Fibroblast of peridontal ligament (primary cell): ENCODE data around the gene DLGAP1.
"Not testable (repeated sequence)": the region's sequence is repeated elsewhere in the genome, so short reads cannot be mapped to it uniquely, and the experiment has no call there.

Experiments
- DNase-seq: peaks from one replicate; pipeline ENCODE4 v3.0.0-alpha.2; 2010; ENCODE audit errors: extremely low read depth

The DLGAP1 gene

DNA sequence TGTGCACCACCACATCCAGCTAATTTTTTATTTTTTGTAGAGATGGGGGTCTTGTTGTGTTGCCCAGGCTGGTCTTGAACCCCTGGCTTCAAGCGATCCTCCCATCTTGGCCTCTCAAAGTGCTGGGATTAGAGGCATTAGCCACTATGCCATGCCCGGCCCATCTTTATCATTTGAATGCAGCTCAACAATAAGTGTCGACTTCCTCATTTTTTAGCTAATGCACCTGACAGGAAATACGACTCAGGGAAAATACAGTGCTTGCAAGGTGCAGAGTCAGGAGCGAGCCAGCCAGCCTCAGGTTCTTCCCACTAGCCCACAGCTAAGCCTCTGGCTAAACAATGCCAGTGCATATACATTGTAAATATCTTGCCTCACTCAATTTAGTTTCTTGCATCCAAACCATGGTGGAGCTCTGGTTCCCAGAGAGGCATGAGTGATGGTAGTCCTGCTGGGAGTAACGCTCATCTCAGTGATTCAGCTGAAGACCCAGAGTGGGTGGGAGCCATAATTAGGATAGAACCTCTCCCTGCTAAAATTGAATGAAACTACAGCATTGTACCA, 870.1 kb downstream of the DLGAP1 start:
- no peak for DNase-seq

DNA sequence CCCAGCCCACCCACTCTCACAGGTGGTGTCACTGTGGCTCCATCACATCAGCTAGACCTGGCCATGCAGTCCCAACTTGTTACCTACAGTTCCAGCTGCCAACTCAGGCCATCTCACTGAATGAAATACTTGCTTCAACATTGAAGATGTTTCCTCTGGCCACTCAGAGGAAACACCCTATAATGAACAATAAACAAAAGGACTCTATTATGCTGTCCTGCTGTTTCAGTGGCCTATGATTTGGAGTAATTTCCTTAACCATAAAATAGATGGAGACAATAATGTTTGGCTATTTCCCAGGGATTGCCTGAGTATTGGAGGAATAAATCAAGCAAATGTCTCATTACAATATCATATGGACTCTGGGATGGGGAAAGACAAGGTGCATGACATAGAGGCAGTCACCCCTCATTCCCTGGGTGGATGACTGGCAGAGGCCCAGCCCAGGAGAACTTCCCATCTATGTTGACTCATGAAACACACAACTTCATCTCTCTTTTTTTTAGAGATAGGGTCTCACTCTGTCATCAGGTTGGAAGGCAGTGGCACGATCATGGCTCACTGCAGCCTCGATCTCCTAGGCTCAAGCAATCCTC, 870.7 kb downstream of the DLGAP1 start:
- no peak for DNase-seq

DNA sequence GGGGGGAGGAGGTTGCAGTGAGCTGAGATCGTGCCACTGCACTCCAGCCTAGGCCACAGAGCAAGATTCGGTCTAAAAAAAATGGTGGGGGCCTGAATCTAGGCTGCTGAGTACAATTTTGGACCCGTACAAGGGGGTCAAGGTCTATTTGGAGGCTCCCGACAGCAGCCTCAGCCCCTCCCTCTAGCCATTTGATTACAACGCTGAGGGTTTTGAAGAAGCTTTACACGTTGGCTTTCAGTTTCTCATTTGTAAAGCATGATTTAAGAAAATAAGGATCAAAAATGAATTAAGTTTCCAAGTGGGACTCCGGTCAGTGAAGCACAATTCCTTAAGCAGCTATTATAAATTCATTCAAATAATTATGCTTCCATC, 871.2 kb downstream of the DLGAP1 start:
- DNase-seq, result no peak

DNA sequence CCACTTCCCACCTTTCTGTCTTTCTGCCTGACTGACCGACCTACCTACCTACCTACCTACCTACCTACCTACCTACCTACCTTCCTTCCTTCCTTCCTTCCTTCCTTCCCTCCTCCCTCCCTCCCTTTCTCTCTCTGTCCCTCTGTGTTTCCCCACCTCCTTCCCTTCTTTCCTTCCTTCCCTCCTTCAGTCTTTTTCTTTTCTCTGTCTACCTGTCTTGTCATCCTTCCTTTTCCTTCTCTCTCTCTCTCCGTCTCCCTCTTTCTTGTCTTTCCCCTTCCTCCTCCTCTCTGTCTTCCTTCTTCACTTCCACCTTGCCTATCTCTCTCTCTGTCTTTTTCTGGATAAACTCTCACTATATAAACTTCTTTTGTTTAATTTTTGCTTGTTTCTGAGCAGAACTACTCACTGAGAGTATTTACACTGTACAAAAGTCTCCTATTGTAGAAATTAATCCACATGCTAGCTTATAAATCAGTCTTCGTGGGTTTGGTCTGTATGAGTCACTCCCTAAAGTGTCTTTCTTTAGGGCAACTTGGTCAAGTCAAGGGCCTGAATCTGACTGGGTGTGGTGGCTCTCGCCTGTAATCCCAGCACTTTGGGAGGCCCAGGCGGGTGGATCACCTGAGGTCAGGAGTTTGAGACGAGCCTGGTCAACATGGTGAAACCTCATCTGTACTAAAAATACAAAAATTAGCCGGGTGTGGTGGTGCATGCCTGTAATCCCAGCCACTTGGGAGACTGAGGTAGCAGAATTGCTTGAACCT, 871.8 kb downstream of the DLGAP1 start:
- peak; percentile 26 for DNase-seq

DNA sequence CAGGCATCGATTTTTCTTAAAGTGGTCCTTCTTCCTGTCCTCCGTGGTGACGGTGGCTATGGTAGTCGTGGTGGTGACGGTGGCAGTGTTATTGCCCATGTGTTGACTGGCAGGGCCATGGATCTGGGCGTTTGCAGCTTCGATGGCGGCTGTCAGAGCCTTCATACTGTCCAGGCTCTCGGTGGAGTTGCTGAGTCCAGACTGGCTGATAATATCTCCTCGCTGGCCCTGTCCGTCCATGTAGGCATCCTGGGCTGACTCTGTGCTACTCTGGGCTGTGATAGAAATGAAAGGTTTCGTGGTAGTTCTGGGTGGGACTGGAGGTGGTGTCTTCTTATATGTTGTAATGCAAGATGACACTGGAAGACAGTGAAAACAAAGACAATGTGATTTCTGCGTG, 873.2 kb downstream of the DLGAP1 start:
- no peak for DNase-seq

DNA sequence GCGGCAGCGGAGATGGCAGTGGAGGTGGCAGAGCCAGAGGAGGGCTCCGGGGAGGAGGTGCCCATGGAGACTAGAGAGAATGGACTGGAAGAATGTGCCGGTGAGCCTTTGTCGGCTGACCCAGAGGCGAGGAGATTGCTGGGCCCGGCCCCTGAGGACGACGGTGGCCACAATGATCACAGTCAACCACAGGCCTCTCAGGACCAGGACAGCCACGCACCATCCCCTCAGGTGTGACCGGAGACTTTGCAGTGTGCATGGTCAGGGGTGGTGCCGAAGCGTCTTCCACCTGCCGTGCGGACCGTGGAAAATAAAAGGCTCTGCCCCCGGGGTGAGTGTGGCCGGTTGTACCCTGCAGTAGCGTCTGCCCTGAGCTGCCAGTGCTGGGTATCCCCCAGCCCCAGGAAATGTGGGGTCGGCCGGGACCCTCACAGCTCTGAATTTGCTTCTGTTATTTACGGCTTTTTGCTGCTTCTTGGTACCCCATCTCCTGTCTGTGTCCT, 874.5 kb downstream of the DLGAP1 start:
- DNase-seq, result not testable (repeated sequence)

DNA sequence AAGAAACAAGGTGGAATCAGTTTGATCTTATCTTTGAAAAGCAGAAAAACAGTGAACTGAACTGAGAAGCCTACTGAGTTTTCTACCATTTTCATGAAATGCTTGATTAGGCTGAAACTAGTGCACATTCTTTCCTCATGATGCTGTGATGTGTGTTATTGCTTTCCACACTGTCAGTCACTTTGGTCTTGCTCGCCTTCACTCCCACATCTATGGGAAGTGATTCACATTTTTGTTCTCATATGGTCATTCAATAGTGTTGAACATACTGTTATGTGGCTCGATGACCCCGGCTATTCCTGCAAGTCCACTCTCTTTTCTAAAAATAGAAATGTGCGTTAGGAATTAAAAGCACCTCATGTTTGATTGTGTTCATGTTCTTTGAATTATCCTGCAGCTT, 875.4 kb downstream of the DLGAP1 start:
- peak; percentile 72 for DNase-seq

DNA sequence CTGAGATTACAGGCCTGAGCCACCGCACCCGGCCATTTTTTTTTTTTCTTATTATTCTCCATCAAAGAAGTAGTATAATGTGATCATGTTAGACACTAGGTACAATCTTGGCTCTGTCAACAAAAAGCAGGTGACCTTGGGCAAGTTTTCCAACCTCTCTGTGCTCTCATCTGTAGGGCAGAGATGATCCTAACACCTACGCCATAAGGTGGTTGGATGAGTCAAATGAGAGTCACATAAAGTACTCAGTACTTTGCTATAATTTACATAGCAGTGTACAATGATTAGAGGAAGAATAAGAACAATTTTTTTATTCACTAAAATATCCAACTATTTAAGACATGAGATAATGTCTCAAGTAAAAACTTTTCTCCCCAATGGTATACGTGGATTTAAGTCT, 876.5 kb downstream of the DLGAP1 start:
- DNase-seq, result no peak

DNA sequence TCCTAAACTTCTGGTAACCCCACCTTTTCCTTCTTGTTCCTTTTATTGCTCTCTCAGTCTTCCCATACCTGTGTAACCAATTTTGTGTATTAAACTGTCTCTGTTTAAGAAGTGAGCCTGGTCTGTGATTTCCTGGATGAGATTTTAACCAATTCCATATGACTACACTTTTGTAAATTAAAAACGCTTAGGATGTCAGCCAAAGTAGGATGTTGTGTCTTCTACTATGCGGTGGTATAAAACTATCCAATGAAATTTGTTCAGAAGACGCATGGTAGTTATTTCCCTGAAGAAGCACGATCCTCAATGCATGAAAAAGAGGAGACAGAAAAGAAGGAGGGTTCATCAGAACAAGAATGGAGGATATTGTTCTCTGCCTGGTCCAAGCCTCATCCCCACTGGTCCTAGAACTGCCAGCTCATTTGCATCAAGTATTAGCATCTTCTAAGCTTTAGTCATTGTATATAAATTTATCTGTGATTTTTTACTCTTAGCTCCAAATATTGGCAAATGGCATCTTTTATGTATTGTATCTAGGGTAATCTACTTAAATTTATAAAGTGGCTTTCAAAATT, 877.7 kb downstream of the DLGAP1 start:
- DNase-seq, result peak; percentile 17

DNA sequence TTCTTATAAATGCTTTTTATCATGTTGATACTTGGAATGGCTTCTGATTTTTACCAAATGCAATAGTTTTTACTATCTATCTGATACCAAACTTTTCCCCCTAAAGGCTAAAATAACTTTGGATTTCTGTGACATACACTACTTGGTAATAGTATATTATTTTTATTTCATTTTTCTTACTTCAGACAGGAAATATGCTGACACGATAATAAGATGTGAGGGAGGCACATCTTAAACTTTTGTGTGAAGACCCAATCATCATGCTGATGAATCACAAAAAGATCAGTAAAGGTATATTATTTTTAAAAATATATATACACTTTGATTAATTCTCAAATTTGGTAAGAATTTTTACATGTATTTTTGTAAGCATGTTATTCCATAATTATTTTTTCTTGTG, 882.3 kb downstream of the DLGAP1 start:
- DNase-seq, result no peak

DNA sequence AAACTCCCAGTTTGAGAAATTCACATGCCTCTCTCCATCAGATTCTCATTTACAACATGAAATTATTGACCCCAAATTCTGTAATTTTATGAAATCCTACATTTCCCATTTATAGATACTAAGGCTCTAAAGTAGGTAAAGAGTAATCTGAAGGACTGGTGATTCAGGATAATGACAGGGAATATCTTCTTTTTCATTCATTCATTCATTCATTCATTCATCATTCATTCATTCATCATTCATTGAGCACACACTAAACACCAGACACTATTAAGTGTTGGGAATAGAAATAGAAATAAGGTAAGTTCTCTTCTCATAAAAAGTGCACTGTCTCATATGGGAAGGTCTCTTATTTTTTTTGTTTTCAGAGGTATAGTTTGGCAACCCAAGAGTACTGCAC, 888.3 kb downstream of the DLGAP1 start:
- no peak for DNase-seq

DNA sequence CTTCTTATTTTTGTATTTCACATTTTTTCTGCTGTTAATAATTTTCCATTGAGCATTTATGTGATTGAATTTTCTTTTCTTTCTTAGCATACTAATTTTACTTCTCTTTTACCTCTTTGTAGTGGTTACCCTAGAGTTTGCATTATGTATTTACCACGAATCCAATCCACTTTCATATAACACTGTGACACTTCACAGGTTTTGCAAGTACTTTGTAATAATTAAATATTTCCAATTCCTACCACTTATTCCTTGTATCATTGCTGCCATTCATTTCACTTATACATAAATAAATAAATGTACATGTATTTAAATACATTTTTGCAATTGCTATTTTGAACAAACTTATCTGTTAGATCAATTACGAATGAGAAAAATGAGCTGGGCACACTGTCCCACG, 894.4 kb downstream of the DLGAP1 start:
- DNase-seq, result no peak

DNA sequence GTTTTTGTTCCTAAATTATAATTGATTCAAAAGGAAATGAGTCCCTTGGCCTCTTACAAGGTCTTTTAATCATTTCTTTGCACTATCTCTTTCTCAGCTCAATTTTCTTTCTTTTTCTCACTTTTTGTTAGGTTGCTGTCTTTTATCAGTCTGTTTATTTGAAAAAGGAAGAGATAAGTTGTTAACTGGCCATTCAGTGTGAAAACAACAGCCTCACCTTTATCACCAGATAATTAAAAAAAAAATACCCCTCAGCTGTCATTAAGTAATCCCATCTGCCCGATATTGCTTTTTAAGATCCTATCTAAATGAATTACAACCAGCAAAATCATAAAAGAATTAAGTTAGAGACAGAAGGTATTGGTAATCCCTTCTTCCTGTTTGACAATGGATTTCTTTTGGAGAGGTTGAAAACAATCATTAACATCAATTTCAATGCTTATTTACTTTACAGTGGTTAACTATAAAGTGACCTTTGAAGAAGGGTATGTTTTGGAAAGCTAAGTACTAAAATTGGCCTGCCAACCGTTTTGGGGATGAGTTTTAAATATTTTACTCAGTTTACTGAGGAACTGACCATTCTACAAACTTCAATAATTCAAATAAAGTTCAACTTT, 900.2 kb downstream of the DLGAP1 start:
- no peak for DNase-seq

DNA sequence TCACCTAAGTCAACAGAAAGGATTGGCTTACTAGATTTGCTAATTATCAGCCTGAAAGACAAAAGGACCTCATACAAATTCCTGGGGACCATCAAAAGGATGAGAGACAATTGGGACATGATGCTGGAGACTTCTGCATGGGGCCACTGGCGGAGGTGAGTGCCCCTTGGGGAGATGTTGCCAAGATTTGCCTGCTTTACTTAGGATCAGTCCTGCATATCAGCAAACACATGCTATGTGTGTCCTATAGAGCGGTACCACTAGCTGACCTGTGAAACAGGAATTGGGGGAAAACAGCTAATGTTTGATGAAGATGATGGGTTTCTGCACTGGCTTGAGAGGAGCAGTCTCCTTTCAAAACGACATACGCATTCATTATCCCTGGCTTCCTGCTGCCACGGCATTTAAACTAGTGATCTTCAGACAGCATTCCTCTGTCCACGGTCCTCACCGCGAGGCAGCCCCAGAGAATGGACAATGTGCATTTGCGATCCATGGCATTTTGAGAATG, 901.0 kb downstream of the DLGAP1 start:
- no peak for DNase-seq

DNA sequence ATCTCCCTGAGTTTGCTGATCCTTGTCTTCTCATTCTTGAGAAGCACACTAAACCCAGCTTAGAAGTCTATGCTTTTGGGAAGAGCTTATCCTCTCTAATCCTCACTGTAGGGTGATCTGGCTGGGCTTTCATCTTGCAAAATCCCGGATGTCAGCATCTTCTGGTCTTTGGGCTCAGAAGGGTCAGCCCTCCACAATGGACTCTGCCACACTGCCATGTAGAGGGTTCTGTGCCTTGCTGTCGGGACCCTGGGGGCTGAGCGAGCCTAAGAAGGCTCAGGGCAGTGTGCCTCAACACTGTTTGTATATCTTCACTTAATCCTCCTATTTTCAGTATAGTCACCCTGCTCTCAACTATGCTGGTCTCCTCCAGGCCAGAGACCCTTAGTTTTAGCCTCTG, 902.8 kb downstream of the DLGAP1 start:
- DNase-seq, result no peak

DNA sequence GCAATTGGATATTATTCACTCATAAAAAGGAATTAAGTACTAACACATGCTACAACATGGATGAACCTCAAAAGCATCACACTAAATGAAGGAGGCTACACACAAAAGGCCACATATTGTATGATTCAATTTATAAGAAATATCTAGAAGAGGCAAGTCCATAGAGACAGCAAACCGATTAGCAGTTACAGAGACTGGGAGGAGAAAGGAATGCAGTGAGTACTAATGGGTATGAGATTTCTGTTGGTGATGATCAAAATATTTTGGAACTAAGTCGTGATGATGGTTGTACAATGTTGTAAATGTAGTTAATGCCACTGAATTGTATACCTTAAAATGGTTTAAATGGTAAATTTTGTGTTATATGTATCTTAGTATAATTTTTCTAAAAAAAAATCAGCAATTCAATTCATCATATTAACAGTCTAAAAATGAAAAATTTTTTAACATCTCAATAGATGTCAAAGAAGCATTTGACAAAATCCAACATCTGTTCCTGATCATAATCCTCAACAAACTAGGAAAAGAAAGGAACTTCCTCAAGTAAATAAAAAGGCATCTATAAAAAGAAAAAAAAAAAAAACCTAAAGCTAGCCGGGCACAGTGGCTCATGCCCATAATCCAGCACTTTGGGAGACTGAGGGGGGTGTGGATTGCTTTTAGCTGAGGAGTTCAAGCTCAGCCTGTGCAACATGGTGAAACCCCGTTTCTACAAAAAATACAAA, 907.1 kb downstream of the DLGAP1 start:
- DNase-seq, result peak; percentile 40

DNA sequence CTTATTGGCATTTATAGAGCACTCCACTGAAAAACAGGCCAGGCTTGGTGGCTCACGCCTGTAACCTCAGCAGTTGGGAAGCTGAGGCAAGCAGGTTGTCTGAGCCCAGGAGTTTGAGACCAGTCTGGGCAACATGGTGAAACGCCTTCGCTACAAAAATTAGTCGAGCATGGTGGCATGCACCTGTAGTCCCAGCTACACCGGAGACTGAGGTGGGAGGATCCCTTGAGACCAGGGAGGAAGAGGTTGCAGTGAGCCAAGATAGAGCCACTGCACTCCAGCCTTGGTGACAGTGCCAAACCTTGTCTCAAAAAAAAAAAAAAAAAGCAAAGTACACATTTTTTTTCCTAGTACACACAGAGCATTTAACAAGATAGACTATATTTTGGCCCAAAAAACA, 909.0 kb downstream of the DLGAP1 start:
- no peak for DNase-seq

DNA sequence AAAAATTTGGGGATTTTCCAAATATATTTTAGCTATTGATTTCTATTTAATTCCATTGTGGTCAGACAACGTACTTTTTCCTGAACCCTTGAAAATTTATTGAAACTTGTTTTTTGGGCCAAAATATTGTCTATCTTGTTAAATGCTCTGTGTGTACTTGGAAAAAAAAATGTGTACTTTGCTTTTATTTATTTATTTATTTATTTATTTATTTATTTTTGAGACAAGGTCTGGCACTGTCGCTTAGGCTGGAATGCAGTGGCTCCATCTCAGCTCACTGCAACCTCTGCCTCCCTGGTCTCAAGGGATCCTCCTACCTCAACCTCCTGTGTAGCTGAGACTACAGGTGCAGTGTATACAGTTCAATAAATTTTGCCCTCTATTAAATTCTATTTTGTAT, 910.6 kb downstream of the DLGAP1 start:
- no peak for DNase-seq

DNA sequence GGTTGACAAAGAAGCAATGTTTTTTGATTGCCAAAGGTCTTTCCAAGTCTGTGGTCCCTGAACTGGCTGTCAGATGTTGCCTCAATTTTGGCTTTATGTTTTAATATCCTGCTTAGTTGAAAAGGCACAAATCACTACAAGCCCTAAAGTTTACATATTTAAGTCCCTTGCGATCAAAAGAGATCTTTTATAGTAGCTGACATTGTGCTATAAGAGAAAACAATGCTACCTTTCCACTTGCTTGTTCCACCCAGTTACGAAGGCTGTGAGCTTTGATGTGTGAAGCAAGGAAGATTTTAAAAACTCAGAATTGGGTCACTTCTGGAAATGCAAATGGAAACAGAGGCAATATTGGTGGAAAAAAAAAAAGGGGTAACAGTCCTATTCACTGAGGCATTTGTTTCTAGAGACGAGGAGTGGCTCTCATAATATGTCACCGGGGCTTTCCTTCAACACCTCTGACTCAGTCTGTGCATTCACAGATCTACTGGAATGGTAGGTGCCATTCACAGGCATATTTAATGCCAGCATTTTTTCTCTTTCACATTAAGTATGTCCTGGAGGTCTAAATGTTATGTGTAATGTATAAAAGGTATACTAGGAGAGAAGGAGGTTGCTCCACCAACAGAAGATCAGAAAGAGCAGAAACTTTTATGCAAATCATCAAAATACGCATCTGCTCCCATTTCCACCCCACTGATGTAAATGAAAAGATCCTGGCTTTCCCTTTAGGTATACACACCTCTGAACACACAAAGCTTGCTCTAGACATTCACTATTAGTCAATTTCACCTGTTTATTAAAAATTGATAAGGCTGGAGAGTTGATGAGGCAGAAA, 913.3 kb downstream of the DLGAP1 start:
- no peak for DNase-seq

DNA sequence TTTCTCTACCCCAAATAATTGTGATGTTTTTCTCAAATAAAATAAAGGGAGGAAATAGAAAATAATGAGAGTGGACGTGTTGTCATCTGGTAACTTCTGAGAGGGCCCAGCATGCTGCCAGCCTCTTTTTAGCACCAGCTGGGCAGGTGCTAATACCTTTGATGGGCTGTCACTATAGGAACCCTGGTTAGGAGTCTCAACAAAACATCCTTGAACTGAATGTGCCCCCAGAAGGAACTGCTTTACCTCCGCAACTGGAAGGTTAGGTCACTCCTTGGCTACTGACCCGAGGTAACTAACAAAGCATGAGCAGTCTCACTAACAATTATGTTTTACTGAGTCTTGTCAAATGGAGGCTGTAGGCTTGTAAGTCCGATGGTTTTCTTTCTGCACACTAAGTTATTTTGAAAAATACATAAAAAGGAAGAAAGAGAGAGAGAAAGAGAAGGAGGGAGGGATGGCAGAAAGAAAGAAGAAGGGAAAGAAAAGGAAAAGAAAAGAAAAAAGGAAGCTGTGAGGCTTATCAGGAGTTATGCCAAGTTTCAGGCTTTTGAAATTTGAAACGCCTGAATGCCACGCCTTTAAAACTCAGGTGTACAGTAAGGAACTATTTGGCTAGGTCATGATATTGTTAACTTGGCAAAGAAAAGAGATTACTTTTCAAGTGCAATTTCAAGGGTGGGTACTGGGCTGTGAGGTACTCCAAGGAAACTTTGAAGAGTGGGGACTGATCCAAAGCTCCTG, 914.1 kb downstream of the DLGAP1 start:
- no peak for DNase-seq
